AG08396 (cell line): ENCODE measurements around the gene SLIT3.

Source experiments
- DNase-seq: peaks from one replicate; pipeline ENCODE4 v3.0.0; 2012; ENCODE audit warnings: low spot score, mixed read lengths

SLIT3 gene

GRCh38 chr5:168865968-168866367 is 435.0 kb downstream of the SLIT3 start:
- no peak for DNase-seq

DNA sequence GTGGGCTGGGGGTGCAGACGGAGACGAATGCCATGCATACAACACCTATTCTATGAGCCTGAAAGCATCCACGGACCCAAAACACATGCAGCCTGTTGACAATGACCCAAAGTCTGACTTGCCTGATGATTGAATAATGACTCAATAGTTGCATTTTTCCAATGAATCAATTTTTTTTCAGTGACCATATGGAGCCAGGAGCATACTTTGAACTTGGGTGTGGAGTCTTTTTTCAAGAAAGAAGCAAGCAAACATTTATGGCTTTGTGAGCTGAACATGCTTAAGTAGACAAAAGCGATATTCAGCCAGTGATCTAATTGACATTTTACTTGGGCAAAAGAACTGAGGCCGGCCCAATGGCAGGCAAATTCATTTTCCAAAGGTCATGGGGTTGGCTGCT is 437.9 kb downstream of the SLIT3 start:
- no peak for DNase-seq

DNA sequence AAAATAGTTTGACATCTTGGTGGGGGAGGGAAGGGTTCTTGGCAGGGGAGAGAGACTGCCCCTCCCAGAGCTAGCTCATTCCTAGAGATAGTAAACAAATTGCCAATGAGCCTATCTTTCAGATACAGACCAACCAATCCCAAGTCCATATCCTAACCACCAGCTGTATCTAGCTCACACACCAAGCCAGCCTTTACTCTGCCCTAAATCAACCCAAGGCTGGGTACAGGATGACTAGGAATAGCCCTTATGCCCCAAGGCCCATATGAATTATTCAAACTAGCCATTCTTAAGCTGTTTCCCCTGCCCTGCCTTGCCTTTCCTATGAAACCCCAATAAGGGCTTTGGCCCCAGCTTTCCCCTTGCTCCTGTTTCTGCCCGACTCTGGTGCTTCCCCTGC is 440.4 kb downstream of the SLIT3 start:
- no peak for DNase-seq

- no peak for DNase-seq
These were observed 440.9 kb downstream of the SLIT3 start for GRCh38 chr5:168860081-168860480.

DNA sequence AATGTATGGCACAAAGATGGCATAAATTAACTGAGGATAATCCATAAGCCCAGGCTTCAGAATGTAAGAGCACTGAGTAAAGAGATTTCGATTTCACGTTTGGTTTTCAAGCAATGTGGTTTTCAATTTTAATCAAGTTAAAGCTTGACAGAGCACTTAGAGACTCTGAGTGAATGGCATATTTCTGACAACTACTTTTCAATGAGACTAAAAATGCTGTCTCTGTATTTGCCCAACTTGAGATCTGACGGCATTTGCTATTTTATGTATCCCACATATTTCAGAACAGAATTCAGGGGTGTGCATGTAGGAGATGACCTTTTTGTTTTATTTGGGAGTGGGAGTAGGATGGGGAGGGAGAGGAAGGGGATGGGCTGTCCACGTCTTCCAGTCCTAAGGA is 441.5 kb downstream of the SLIT3 start:
- no peak for DNase-seq

DNA sequence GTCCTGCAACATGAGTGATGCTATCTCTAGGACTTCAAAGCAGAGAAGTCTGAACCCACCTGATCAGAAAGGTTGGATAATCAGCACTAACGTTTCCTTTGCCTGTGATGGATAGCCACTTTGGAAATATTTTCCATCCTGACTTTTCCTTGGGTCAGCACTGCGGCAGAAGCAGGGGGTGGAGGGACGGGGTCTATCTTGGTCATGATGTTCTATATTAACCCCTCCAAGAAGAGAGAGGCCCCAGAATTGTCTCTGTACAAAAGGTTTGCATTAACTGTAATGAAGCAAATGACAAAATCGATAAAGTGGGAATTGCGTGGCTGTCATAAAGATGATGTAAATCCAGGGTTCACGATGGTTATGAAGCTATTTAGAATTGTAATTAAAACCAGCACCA is 441.9 kb downstream of the SLIT3 start:
- DNase-seq, result no peak

GRCh38 chr5:168858371-168858770 is 442.6 kb downstream of the SLIT3 start:
- no peak for DNase-seq

DNA sequence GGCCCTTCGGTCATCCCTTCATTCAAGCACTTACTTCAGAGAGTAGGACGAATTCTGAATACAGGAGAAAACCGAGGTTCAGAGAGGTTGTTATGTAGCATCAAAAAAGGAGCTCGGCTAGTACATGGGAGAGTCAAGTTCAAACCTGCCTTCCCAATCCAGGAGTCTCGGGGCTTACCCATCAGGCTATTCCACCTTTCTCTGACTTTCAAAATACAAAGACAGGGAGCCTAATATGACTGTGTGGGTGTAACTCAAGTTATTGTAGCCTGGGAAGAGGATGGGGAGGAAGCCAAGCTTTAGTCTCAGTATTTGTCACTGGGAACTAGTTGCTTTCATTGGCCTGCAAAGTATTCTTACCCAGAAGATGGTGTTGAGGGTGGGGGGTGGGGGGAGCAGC is 447.0 kb downstream of the SLIT3 start:
- DNase-seq, result no peak

GRCh38 chr5:168852329-168852728 is 448.6 kb downstream of the SLIT3 start:
- DNase-seq, result no peak

- DNase-seq, result peak; percentile 15
These were observed 449.0 kb downstream of the SLIT3 start for GRCh38 chr5:168851902-168852321.

DNA sequence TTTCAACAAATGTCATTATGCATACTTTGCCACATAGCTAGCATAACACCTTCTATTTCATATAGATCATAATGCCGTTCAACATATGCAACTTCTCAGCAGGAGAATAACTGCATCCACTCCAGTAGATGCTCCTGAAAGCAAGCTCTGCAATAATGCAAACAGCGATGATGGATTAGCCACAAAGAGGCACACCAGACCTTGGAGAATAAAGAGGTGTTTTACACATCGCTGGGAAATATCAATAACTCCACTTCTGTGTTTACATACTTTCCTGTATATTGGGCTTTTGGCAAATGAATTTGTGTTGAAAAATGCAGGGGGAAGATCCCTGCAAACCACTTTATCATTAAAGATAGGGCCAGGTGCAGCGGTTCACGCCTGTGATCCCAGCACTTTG is 450.3 kb downstream of the SLIT3 start:
- DNase-seq, result no peak

DNA sequence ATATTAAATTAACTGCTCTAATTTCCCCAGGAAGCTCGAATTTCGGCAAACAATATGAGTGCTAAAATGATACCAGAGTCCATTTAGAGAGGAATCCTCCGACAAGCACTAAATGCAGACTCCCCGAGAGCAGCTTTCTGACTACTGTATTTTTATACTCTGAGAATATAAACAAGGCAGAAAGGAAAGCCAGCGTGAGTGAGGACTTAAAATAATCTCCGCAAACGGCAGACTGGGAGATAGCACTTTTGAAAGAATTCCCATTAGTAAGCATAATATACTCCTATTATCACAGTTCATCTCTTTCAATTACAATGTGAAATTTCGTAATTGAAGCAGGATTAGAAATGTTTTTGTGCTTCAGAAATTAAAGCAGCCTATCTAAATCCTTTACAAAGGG is 452.4 kb downstream of the SLIT3 start:
- DNase-seq, result no peak

- no peak for DNase-seq
These were observed 453.3 kb downstream of the SLIT3 start for GRCh38 chr5:168847511-168848073.

DNA sequence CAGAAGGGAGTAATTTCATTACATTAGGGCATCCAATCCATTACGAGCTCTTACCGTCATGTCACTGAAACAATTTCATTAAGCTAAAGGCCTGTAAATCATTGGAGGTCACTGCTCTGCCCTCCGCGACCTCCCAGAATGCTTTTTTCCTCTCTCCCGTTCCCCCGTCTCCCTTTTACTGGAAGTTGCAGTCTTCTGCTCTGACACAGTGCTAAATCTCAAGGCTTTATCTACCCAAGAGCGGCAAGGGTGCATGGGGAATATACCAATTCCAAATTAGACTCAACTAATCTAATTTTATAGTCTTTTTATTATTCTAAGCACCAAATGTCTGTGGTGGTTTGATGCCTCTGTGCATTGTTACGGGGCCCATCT is 456.0 kb downstream of the SLIT3 start:
- no peak for DNase-seq

GRCh38 chr5:168844016-168844921 is 456.7 kb downstream of the SLIT3 start:
- no peak for DNase-seq

- DNase-seq, result no peak
These were observed 457.5 kb downstream of the SLIT3 start for GRCh38 chr5:168843277-168844015.

- DNase-seq, result no peak
These were observed 458.3 kb downstream of the SLIT3 start for GRCh38 chr5:168842571-168843205.

GRCh38 chr5:168837852-168838251 is 463.1 kb downstream of the SLIT3 start:
- DNase-seq, result no peak

- DNase-seq, result no peak
These were observed 464.2 kb downstream of the SLIT3 start for GRCh38 chr5:168836603-168837231.

- DNase-seq, result no peak
These were observed 467.0 kb downstream of the SLIT3 start for GRCh38 chr5:168833936-168834335.

- no peak for DNase-seq
These were observed 467.6 kb downstream of the SLIT3 start for GRCh38 chr5:168833383-168833782.

DNA sequence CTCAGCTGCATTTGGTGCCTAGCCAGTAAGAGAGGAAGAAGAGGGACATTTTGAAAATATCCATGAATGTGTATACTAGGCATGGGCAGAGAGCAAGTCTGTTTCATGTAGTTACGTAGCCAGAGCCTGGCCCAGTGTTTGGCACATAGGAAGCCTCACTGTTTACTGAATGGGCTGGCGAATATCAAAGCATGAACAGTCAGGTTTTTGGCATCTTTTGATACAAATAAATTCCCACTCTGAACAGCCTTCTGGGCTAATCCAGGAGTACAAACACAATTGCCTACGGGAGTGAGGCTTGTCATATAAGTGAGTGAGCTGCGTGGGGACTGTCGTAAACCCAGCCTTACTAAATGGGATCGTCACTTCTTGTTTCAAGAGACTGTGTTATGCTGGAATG is 468.6 kb downstream of the SLIT3 start:
- DNase-seq, result no peak
